Inflammatory macrophage treated with lipopolysaccharide for 1 hour (primary cell): ENCODE measurements around the gene DDX43.
A peak's percentile ranks its signal among the peaks of the same experiment; 100 is the strongest.
"Not testable (repeated sequence)": the region's sequence is repeated elsewhere in the genome, so short reads cannot be mapped to it uniquely, and the experiment has no call there.

Experiments used
- DNase-seq, 2 donors: peaks; one replicate each; pipeline ENCODE4 v3.0.0-alpha.2; 2020 to 2022

Gene DDX43

DNA sequence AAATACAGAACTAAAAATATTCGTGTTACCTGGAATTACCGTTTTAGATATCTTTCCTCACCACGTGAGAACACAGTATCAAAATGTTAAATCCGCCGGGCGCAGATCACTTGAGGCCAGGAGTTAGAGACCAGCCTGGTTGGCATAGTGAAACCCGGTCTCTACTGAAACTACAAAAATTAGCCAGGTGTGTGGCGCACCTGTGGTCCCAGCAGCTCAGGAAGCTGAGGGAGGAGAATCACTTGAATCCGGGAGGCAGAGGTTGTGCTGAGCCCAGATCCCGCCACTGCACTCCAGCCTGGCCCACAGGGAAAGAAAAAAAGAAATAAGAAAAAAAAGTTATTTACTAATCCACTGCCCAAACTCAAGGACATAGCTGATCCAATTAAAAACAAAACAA is 4.8 kb upstream of the DDX43 start:
- DNase-seq, result no peak

GRCh38 chr6:73391675-73392074 is 3.0 kb upstream of the DDX43 start:
- DNase-seq, result no peak

DNA sequence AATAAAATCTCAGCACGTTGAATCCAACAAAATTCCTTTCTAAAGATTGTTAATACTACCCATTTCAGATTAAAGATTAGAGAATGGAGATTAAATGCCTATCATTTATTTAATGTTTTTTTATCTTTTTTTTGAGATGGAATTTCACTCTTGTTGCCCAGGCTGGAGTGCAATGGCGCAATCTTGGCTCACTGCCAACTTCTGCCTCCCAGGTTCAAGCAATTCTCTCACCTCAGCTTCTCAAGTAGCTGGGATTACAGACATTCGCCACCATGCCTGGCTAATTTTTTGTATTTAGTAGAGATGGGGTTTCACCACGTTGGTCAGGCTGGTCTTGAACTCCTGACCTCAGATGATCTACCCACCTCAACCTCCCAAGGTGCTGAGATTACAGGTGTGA is 2.4 kb upstream of the DDX43 start:
- not testable (repeated sequence) for DNase-seq

DNA sequence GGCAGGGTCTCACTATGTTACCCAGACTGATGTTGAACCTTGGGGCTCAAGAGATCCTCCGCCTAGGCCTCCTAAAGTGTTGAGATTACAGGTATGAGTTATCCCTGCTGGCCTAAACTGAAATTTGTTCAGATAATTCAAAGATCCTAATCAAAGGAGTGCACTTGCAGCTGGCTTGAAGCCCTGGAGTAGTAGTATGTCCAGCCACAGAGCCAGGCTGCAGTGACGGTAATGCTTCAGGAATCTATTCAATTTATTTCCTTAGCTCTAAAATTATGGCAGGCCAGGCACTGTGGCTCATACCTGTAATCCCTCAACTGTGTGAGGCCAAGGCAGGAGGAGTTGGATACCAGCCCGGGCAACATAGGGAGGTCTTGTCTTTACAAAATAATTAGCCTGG is 1.4 kb upstream of the DDX43 start:
- no peak for DNase-seq

- no peak for DNase-seq
These were observed 1.2 kb downstream of the DDX43 start for GRCh38 chr6:73395875-73396274.

- DNase-seq, result no peak
These were observed 6.0 kb downstream of the DDX43 start for GRCh38 chr6:73400656-73401055.

- no peak for DNase-seq
These were observed 14.8 kb downstream of the DDX43 start for GRCh38 chr6:73409395-73409794.

- DNase-seq, result no peak
These were observed 18.5 kb downstream of the DDX43 start for GRCh38 chr6:73413102-73413501.

- DNase-seq, result no peak
These were observed 23.6 kb downstream of the DDX43 start for GRCh38 chr6:73418081-73418741.

DNA sequence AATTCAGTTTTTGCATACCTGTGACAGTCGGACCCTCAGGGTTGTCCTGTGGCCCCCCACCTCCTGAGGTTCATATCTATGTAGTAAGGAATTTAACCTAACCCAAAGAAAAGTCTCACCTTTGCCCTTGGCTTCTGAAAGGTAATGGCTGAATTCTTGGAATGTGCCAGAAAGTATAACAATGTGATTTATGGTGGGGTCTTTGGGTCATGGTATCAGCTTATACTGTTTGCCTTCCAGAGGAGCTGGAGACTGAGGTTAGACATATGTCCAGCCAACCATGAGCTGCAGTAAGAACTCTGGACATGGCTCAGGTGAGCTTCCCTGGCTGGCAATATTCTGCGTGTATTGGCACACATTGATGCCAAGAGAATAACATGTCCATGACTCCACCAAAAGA is 26.9 kb downstream of the DDX43 start:
- DNase-seq, result no peak

GRCh38 chr6:73435236-73435635 is 40.6 kb downstream of the DDX43 start:
- DNase-seq, result no peak

DNA sequence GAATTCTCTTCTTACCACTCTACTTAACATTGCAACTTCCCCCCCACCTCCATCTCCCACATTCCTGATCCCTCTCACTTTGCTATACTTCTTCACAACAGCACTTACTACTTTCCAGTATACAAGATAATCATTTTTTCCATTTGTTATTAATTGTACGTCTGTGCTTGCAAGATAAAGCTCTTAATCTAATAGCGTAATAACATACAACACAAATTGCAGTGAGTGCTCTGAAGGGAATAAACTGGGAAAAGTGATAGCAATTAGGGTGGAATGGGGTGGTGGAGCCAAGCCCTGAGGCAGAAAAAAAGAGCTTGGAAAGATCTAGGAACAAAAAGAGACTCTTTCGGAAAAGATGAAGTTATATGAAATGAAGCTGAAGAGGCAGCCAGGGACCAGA is 48.9 kb downstream of the DDX43 start:
- DNase-seq, result no peak

GRCh38 chr6:73451223-73452106 is 56.8 kb downstream of the DDX43 start:
- peak; percentile 16 to 41 for DNase-seq

- peak; percentile 93 to 94 for DNase-seq
These were observed 57.5 kb downstream of the DDX43 start, which contains the start of gene CGAS for GRCh38 chr6:73452107-73452461. Gene CGAS, minus strand, starts transcription at chr6:73452297. Its CDS starts 116 bp downstream, at chr6:73452181.

GRCh38 chr6:73455865-73456629 is 61.4 kb downstream of the DDX43 start:
- peak; percentile 83 to 88 for DNase-seq

- not testable (repeated sequence) for DNase-seq
These were observed 64.8 kb downstream of the DDX43 start for GRCh38 chr6:73459474-73459873.

DNA sequence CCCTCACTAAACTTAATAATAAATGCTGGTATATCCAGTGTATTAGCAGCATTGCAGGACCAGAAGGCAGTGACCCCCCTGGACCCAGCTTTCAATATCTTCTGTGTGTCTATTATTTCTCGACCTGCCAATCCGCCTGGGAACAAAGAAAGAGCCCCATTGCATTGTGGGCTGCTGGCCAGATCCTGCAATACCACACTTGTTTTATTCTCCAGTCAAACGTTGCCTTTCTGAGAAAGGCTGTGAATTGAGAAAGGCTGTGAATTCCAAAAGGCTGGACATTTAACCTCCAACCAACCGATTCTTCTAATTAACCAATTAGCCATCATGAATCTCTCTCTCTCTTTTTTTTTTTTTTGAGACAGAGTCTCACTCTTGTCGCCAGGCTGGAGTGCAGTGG is 65.4 kb downstream of the DDX43 start:
- peak; percentile 73 to 74 for DNase-seq

DNA sequence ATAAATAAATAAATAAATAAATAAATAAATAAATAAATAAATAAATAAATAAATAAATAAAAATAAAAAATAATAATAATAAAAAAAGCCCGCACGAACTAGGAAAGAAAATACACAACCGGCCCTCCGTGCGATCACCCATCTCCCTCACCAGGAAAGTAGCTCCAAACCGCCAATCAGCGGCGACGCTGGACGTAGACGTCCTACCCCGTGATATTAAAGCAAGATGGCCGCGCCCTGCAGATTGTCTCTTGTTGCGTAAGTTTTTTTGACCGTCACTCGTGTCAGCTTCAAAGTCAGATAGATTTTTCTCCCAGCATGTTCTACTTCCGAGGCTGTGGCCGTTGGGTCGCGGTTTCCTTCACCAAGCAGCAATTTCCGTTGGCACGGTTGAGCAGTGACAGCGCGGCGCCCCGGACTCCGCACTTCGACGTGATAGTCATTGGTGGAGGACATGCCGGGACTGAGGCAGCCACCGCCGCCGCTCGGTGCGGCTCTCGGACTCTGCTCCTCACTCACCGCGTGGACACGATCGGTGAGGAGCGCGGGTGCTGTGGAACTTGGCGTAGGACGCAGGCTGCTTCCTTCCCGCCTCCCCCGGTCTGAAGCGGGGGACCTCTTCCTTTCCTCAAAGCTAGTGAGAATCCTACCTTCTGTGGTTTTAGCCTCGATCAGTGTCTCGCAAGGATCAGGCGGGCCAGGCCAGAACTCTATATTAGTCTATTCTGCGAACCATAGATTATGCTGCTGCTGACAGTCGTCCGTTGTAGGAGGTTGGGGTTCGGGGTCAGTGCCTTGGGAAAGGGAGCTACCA is 67.1 kb downstream of the DDX43 start, which contains the start of gene MTO1:
MTO1 (plus strand) TSS at position 201 of the 814 bp plus-strand sequence; CDS start at position 319, 118 bp downstream.
- DNase-seq, result peak; percentile 90
